ENCODE measurements around the gene APOC4. TPM values are rescaled to one million over a fixed set of nuclear protein-coding genes. Genes with fewer than 3 reads are reported as not detected.
"Not testable (repeated sequence)": the region's sequence is repeated elsewhere in the genome, so short reads cannot be mapped to it uniquely, and the experiment has no call there.

Gene APOC4
- total and polyA plus RNA-seq, 7 donors = not detected

GRCh38 chr19:44908074-44908835 is 33.8 kb upstream of the APOC4 start:
- H3K36me3 ChIP-seq (ENCODE audit: insufficient read depth in 1 of 2, low read depth in 1 of 2) = no peaks in the 10 kb centered on the region
- peaks cover 0 to 53% (median 18%) of the 10 kb centered on the region in 3 donors for H3K27me3 ChIP-seq (ENCODE audit: insufficient read depth in 3 of 3, low read length in 2 of 3)
- DNase-seq = no peak
- no peaks in the 10 kb centered on the region for H3K9me3 ChIP-seq
- H3K4me3 ChIP-seq = no peak overlapping the region
- ATAC-seq = no peak
- 92 to 94% (median 93%) methylated on average over 43 to 46 of the region's 46 CpGs for WGBS, 3 donors
- intact Hi-C loops (cut with DNase I) = loop anchor here (5.0 to 10.0 kb wide), 2 partner anchors 147 to 149 kb away; no protein-coding TSS in a partner anchor
- no peaks in the 10 kb centered on the region for H3K4me1 ChIP-seq
- no peak for TF ChIP-seq CTCF (IDR thresholded peaks at IDR 0.05)
- H3K27ac ChIP-seq = no peak overlapping the region

DNA sequence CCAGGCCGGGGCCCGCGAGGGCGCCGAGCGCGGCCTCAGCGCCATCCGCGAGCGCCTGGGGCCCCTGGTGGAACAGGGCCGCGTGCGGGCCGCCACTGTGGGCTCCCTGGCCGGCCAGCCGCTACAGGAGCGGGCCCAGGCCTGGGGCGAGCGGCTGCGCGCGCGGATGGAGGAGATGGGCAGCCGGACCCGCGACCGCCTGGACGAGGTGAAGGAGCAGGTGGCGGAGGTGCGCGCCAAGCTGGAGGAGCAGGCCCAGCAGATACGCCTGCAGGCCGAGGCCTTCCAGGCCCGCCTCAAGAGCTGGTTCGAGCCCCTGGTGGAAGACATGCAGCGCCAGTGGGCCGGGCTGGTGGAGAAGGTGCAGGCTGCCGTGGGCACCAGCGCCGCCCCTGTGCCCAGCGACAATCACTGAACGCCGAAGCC is 33.2 kb upstream of the APOC4 start:
- no peaks in the 10 kb centered on the region for H3K36me3 ChIP-seq (ENCODE audit: insufficient read depth in 1 of 2, low read depth in 1 of 2)
- no peak for TF ChIP-seq CTCF (IDR thresholded peaks at IDR 0.05)
- H3K27me3 ChIP-seq (ENCODE audit: insufficient read depth in 3 of 3, low read length in 2 of 3) = peaks cover 0 to 56% (median 18%) of the 10 kb centered on the region in 3 donors
- no peaks in the 10 kb centered on the region for H3K4me1 ChIP-seq
- no peak overlapping the region for H3K27ac ChIP-seq
- intact Hi-C loops (cut with DNase I) = loop anchor here (5.0 to 10.0 kb wide), 2 partner anchors 146 to 148 kb away; no protein-coding TSS in a partner anchor
- DNase-seq (no peak), ATAC-seq (no peak)
- WGBS, 3 donors = 89 to 92% (median 91%) methylated on average over 34 to 44 of the region's 44 CpGs
- H3K9me3 ChIP-seq = no peaks in the 10 kb centered on the region
- H3K4me3 ChIP-seq = no peak overlapping the region

DNA sequence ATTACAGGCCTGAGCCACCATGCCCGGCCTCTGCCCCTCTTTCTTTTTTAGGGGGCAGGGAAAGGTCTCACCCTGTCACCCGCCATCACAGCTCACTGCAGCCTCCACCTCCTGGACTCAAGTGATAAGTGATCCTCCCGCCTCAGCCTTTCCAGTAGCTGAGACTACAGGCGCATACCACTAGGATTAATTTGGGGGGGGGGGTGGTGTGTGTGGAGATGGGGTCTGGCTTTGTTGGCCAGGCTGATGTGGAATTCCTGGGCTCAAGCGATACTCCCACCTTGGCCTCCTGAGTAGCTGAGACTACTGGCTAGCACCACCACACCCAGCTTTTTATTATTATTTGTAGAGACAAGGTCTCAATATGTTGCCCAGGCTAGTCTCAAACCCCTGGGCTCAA is 32.3 kb upstream of the APOC4 start:
- no peak for DNase-seq
- Histone ChIP-seq H3K36me3 (ENCODE audit: insufficient read depth in 1 of 2, low read depth in 1 of 2) (no peaks in the 10 kb centered on the region), H3K27me3 (ENCODE audit: insufficient read depth in 3 of 3, low read length in 2 of 3) (peaks cover 0 to 53% (median 18%) of the 10 kb centered on the region in 3 donors), H3K4me1 (no peaks in the 10 kb centered on the region), H3K4me3 (no peak overlapping the region), H3K9me3 (no peaks in the 10 kb centered on the region), H3K27ac (no peak overlapping the region)
- WGBS, 3 donors = 80 to 89% (median 81%) methylated on average over 5 of the region's 5 CpGs
- no peak for TF ChIP-seq CTCF (IDR thresholded peaks at IDR 0.05)
- ATAC-seq = no peak
- intact Hi-C loops (cut with DNase I) = loop anchor here (5.0 to 10.0 kb wide), 2 partner anchors 145 to 148 kb away; no protein-coding TSS in a partner anchor

DNA sequence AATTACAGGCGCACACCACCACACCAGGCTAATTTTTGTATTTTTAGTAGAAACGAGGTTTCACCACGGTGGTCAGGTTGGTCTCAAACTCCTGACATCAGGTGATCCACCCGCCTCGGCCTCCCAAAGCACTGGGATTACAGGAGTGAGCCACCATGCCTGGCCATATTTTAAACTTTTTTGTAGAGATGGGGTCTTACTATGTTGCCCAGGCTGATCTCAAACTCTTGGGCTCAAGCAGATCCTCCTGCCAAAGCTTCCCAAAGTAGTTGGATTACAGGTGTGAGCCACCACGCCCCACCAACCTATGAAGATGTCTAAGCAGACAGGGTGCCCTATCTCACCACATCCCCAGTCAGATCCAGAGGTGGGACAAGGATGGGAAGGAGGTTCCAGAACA is 30.1 kb upstream of the APOC4 start:
- H3K27ac ChIP-seq; intact Hi-C loops (cut with DNase I); H3K36me3 ChIP-seq (ENCODE audit: insufficient read depth in 1 of 2, low read depth in 1 of 2); DNase-seq; H3K4me3 ChIP-seq; H3K9me3 ChIP-seq; H3K4me1 ChIP-seq; ATAC-seq: not testable (repeated sequence)
- 84 to 97% (median 85%) methylated on average over 6 of the region's 6 CpGs for WGBS, 3 donors
- peaks cover 0 to 34% (median 7%) of the 10 kb centered on the region in 3 donors for H3K27me3 ChIP-seq (ENCODE audit: insufficient read depth in 3 of 3, low read length in 2 of 3)

DNA sequence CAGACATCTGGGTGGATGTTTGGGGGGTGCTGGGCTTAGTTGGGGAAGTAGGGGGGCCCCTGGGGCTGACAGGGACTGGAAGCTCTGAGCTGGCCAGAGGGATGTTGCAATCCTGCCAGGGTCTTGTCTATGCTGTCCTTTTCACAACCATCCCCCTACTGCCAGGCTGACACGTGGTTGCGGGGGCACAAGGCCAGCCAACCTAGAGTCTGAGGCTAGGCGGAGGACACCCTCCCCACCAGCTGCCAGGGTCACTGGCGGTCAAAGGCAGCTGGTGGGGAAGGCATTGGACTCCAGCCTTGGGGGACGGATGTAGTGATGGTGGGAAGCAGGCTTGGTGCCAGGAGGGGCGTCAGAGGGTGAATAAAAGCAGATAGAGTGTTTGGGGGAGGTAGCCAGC is 29.2 kb upstream of the APOC4 start:
- intact Hi-C loops (cut with DNase I) = no loop called here
- WGBS, 3 donors = 12 to 39% (median 16%) methylated on average over 5 to 6 of the region's 6 CpGs

GRCh38 chr19:44913512-44914432 is 28.3 kb upstream of the APOC4 start:
- H3K4me3 ChIP-seq; H3K4me1 ChIP-seq; DNase-seq; H3K36me3 ChIP-seq (ENCODE audit: insufficient read depth in 1 of 2, low read depth in 1 of 2); H3K27ac ChIP-seq; H3K9me3 ChIP-seq; ATAC-seq; intact Hi-C loops (cut with DNase I): not testable (repeated sequence)
- WGBS, 3 donors = 42 to 62% (median 47%) methylated on average over 22 to 23 of the region's 23 CpGs
- peaks cover 0 to 26% (median 3%) of the 10 kb centered on the region in 3 donors for H3K27me3 ChIP-seq (ENCODE audit: insufficient read depth in 3 of 3, low read length in 2 of 3)

More for the DNA sequence above, 29.2 kb upstream of the APOC4 start:
- H3K9me3 ChIP-seq = no peaks in the 10 kb centered on the region
- H3K36me3 ChIP-seq (ENCODE audit: insufficient read depth in 1 of 2, low read depth in 1 of 2) = no peaks in the 10 kb centered on the region
- no peak overlapping the region for H3K27ac ChIP-seq
- peak; percentile 61 to 78 for DNase-seq
- ATAC-seq = peak in 3 of 4 donors; percentile 31 to 52 (median 35)
- H3K4me3 ChIP-seq = no peak overlapping the region
- H3K27me3 ChIP-seq (ENCODE audit: insufficient read depth in 3 of 3, low read length in 2 of 3) = peaks cover 0 to 26% (median 3%) of the 10 kb centered on the region in 3 donors
- no peak for TF ChIP-seq CTCF (IDR thresholded peaks at IDR 0.05)
- no peaks in the 10 kb centered on the region for H3K4me1 ChIP-seq
